GM18861 (cell line): ENCODE data around the gene RAB31.

Experiments used
- ATAC-seq: cut with Tn5 transposase; IDR thresholded peaks from one replicate; pipeline ENCODE4 v1.9.1; 2021; ENCODE audit not compliant: unreplicated experiment

Gene RAB31

GRCh38 chr18:9814431-9814830 is 106.3 kb downstream of the RAB31 start:
- no peak for ATAC-seq

GRCh38 chr18:9817286-9817685 is 109.2 kb downstream of the RAB31 start:
- ATAC-seq, result no peak

DNA sequence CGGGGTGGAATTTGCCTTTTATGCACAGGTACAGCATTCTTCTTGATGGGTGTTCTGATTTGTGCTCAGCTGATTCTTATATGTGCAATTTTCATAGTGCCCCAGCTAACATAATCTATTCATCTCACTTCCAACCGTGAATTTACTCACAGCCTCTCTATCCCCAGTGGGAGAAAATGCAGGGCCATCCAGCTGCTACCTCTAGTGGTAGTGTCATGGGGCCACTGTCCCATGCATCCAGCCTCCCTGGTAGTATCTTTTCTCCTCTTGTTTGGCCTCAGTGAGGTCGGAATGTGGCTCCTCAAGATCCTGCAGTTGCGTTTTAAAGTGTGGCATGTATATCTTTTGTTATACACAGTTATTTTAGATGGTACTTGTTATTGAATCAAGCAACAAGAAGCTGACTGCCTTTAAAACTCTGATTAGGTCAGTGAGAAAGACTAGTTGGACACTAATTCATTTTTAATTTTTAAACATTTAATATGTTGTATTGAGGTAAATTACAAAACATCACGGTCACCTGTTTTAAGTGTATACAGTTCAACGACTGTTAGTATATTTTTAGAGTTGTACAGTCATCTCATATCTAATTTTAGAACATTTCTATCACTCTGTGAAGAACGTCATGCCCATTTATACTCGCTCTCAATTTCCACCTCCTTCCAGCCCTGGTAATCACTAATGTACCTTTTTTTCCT is 109.8 kb downstream of the RAB31 start:
- no peak for ATAC-seq

GRCh38 chr18:9818423-9818734 is 110.3 kb downstream of the RAB31 start:
- no peak for ATAC-seq

- ATAC-seq, result no peak
Observed at GRCh38 chr18:9820127-9820526, 112.0 kb downstream of the RAB31 start.

DNA sequence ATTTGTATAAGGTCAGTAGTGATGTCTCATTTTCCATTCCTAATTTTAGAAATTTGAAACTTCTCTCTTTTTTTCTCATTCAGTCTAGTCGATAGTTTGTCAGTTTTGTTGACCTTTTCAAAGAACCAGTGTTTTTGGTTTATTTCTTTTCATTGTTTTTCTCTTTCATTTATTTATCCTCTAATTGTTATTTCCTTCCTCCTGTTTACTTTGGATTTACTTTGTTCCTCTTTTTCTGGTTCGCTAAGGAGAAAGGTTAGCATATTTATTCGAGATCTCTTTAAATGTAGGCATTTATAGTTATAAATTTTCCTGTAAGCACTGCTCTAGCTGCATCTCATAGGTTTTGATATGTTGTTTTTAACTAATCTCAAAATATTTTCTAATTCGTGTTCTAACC is 112.6 kb downstream of the RAB31 start:
- ATAC-seq, result no peak

- ATAC-seq, result no peak
Observed at GRCh38 chr18:9822587-9823185, 114.6 kb downstream of the RAB31 start.

DNA sequence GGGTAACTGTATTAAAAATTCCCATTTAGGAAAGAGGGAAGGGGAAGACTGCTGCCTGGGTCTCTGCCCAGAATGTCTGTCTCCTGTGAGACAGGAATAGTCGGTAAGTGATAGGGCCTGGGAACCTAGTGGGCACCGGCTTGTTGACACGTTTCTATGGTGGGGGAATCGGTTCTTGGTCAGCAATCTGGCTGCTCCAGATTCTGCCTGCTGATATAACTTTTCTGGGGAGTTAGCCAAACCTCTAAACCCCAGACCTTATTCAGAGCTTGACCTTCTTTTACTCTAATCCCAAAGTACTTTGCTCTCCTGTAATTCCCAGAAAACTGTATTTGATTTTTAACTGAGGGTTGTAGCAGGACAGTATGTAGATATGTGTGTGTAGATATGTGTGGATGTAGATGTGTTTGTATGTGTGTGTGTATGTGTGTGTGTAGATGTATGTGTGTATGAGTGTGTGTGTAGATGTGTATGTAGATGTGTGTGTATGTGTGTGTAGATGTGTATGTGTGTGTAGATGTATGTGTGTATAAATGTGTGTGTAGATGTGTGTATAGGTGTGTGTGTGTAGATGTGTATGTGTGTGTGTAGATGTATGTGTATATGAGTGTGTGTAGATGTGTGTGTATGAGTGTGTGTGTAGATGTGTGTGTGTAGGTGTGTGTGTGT is 115.8 kb downstream of the RAB31 start:
- ATAC-seq, result no peak

DNA sequence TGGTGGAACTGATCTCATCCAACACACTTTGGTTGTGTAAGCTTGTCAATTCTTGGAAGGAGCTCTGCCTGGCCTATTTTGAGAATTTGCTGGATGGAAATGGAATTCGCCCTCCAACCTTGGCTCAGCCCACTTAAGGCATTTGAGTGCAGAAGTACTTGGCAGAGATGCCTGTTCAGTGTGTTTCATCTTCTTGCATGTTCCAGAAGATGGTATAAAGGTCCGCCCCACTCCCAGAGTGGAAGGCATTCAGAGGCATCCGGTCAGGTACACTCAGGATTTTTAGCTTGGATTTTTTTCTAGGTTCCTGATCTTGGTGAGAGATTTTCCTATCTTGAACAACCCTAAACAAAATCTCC is 116.4 kb downstream of the RAB31 start:
- ATAC-seq, result no peak

GRCh38 chr18:9824952-9825371 is 116.9 kb downstream of the RAB31 start:
- ATAC-seq, result no peak

GRCh38 chr18:9825571-9826073 is 117.5 kb downstream of the RAB31 start:
- no peak for ATAC-seq

DNA sequence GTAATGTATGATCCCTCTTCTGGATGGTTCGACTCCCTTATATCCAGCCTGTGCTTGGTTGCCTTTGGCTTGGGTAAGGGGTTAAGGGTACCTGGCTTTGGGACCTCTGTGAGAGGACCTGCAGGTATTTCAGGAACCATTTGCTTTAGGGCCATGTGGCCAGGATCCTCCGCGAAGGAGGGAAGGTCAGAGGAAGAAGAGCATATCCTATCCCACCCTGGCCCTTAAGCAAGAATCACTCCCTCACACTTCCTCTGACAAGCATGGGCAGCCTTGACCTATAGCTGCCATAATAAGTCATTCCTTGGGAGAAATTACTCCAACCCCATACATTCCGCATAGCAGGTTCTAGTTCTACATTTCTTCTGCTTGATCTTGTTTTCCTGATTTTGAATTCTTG is 118.6 kb downstream of the RAB31 start:
- no peak for ATAC-seq

GRCh38 chr18:9827211-9827792 is 119.2 kb downstream of the RAB31 start:
- no peak for ATAC-seq

GRCh38 chr18:9827793-9828505 is 119.8 kb downstream of the RAB31 start:
- no peak for ATAC-seq

GRCh38 chr18:9828506-9829396 is 120.7 kb downstream of the RAB31 start:
- no peak for ATAC-seq

GRCh38 chr18:9829397-9829712 is 121.3 kb downstream of the RAB31 start:
- no peak for ATAC-seq

- ATAC-seq, result no peak
Observed at GRCh38 chr18:9831036-9831722, 123.1 kb downstream of the RAB31 start.

- no peak for ATAC-seq
Observed at GRCh38 chr18:9831723-9832199, 123.7 kb downstream of the RAB31 start.

GRCh38 chr18:9832871-9833270 is 124.8 kb downstream of the RAB31 start:
- ATAC-seq, result no peak

GRCh38 chr18:9834551-9834950 is 126.5 kb downstream of the RAB31 start:
- ATAC-seq, result no peak
